M059J (cell line): Measurements from ENCODE around the gene CREB3L2. TPM values are rescaled to one million over a fixed set of nuclear protein-coding genes. Genes with fewer than 3 reads are reported as not detected.
"Not testable (repeated sequence)": the region's sequence is repeated elsewhere in the genome, so short reads cannot be mapped to it uniquely, and the experiment has no call there.

Experiments
- DNase-seq: peaks from one replicate; pipeline ENCODE4 v3.0.0-alpha.2; 2012; ENCODE audit warnings: low read depth
- total RNA-seq: library from RNA; depleted of rRNA; stranded (reverse); fragments of >200 nt; shearing (Covaris generic); gene quantifications from 2 replicates; pipeline ENCODE4 v1.2.3, GENCODE V29; 2014

The CREB3L2 gene
- total RNA-seq, 1 experiment from 2014 or later, result 31.9 TPM

GRCh38 chr7:137969828-137970227, 32.1 kb downstream of the CREB3L2 start:
- DNase-seq, result no peak

- DNase-seq, result no peak
Measured at GRCh38 chr7:137968890-137969289, 33.0 kb downstream of the CREB3L2 start.

DNA sequence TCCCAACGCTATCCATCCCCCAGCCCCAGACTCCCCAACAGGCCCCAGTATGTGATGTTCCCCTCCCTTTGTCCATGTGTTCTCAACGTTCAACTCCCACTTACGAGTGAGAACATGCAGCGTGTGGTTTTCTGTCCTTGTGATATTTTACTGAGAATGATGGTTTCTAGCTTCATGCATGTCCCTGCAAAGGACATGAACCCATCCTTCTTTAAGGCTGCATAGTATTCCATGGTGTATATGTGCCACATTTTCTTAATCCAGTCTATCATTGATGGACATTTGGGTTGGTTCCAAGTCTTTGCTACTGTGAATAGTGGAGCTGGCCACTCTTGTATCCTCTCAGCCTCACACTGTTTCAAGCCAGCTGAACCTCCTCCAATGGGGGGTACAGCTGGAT, 33.5 kb downstream of the CREB3L2 start:
- DNase-seq, result not testable (repeated sequence)

DNA sequence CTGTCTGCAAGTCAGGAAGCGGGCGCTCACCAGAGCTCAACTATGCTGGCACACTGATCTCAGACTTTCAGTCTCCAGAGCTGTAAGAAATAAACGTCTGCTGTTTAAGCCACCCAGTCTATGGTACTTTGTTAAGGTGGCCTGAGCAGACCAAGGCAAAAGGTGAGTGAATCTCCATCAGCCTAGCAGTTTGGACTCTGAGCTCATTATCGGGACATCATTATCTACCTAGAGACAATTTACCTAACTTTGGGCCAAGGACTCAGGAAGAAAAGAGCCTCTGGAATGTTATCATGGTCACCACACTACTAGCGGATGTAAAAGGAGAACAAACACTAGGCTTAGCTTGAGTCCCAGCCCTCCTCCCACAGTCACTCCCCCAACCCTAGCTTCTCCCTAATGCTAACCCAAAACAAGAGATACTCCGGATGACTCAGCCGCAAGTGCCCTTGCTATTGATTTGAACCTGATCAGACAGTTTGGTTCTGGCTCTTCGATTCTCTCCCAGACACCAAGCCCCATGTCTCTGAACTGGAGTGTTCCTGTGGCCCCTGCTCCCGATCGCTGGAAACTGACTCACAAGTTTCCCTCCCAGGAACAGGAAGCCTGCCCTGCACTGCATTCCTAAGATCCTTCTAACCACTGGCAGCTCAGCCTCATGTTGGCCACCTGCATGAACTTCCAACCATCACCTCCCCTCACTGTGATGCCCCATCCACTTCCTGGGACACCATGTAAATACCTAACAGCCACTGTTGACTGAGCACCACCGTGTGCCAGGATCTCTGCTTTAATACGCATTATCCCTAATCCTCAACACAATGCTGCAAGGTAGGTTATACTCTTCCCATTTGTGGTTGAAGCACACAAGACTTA, 34.5 kb downstream of the CREB3L2 start:
- peak; percentile 94 for DNase-seq

GRCh38 chr7:137966641-137967142, 35.2 kb downstream of the CREB3L2 start:
- no peak for DNase-seq

- DNase-seq, result no peak
Measured at GRCh38 chr7:137965942-137966640, 35.8 kb downstream of the CREB3L2 start.

GRCh38 chr7:137964824-137965545, 36.9 kb downstream of the CREB3L2 start:
- DNase-seq, result no peak

- DNase-seq, result no peak
Measured at GRCh38 chr7:137962875-137963507, 38.9 kb downstream of the CREB3L2 start.

DNA sequence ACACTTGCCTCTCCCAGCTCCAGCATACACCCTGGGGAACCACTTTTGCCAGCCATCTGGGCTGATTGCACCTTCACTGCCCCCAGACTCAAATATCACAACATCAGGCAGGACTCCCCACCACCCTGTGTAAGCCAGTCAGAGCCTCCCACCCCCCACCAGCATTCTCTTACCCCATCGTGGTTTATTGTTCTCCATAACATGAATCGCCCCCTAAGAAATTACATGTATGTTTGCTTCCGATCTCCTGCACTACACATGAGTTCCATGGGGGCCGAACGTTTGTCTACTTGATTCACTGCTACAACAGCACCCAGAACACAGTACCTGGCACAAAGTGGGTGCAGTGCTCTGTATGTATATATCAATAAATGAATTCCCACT, 39.4 kb downstream of the CREB3L2 start:
- DNase-seq, result no peak

GRCh38 chr7:137961200-137962177, 40.4 kb downstream of the CREB3L2 start:
- DNase-seq, result peak; percentile 62

GRCh38 chr7:137960020-137960419, 41.9 kb downstream of the CREB3L2 start:
- no peak for DNase-seq

- DNase-seq, result no peak
Measured at GRCh38 chr7:137958470-137959431, 43.1 kb downstream of the CREB3L2 start.

DNA sequence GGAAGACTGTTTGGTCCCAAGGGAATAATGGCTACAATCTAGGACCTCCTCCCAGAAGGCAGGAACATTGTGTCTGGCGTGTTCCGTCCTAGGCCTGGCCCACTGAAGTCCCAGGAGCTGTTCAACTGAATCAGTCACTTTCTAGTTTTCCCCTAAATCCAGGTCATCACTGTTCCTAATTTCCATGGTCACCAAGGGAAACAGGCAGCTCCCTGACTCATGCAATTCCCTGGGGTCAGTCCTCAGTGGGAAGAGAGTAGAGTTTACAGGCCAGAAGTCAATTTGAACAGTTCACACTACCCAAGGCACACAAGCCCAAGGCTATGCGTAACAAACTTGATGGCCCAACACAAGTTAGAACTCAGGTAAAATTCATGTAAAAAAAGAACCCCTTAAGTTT, 44.0 kb downstream of the CREB3L2 start:
- DNase-seq, result peak; percentile 74

- no peak for DNase-seq
Measured at GRCh38 chr7:137956591-137956990, 45.3 kb downstream of the CREB3L2 start.

- no peak for DNase-seq
Measured at GRCh38 chr7:137956183-137956582, 45.7 kb downstream of the CREB3L2 start.

GRCh38 chr7:137954614-137955013, 47.3 kb downstream of the CREB3L2 start:
- DNase-seq, result peak; percentile 59

DNA sequence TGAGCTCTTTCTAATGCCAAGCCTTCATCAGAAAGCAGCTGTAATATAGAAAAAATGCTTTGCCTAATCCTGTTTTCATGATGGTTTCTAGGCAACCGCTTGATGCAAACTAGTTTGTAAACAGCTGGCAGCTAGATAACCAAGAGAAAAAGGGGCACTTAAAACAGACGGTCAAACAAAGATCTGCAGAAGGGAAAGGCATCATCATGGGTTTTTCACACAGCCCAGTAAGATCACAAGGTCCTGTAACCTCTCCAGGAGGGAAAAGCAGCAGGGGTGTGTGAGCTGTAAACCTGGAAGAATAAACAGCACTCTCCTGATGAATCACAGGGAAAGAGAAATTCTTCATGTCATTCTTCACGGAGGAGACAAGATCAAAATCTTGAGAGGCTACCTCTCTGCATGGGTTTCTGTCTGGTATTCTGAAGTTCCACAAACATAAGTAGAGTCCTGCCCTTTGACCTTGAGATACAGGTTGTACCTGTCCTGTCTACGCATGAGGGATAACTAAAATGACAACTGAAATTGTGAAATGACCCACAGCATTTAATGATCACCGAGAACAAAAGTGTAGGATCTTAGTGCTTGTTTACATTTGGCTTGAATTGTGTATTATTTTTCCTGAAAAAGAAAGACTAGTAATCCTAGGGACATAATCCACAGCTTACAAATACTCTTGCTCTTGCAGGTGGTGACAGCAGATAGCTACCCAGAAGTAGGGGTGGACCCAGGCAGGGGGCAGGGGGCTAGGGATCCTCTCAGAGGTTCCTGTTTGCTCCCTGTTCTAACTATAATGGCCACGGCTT, 48.0 kb downstream of the CREB3L2 start:
- peak; percentile 96 for DNase-seq

DNA sequence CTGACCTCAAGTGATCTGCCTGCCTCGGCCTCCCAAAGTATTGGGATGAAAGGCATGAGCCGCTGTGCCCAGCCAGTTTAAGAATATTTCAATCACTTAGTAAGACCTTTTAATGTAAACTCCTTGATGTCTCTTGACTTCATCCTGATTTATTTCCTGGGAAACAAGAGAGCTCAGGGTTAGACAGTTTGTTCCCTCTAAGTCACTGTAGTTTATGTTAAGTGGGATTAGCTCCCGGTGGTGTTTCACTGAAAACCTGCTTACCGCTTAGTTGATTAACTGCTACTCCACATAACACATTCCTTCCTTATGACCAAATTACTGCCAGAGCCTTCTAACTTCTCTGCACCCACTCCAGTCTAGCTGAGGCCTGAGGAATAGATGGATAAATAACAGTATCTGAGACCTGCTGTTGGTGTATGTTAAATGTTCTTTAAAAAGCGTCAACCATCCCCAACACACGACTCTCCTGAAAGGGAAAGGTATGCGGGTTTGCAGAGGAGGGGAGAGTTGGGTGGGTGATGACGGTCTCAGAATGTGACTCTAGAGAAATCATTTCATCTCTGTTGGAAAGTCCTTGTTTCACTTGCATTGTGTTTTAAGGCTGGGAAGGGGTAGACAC, 48.7 kb downstream of the CREB3L2 start:
- DNase-seq, result peak; percentile 96
